NK-92 treated with Interleukin-12 subunit alpha and Interleukin-12 subunit beta, amount 100 ng/mL, for 24 hours (cell line): Measurements from ENCODE around the gene SLC24A4.

Experiments used
- DNase-seq: peaks from one replicate; lab custom pipeline; 2025; lab: John Stamatoyannopoulos, UW

SLC24A4 gene

DNA sequence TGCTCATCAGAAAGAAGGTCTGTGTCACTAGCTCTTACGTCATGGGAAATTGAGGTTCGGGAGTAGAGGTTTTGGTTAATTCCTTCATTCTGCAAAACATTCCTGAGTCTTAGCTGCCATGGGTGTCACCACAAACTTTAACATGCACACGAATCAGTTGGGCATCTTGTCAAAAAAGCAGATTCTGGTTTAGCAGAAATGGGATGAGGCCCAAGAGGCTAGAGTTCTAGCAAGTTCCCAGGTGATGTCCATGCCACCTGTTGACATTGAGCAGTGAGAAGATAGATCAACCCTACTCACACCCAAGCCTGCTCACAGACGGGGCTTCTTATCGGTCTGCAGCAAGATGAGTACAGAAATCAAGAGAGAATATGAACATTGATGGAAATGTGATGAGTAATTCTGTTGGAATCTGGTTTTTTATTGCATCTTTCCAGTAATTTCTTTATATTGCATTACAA lies 179.0 kb downstream of the SLC24A4 start:
- no peak for DNase-seq

GRCh38 chr14:92502541-92503286 lies 179.7 kb downstream of the SLC24A4 start:
- DNase-seq, result no peak

DNA sequence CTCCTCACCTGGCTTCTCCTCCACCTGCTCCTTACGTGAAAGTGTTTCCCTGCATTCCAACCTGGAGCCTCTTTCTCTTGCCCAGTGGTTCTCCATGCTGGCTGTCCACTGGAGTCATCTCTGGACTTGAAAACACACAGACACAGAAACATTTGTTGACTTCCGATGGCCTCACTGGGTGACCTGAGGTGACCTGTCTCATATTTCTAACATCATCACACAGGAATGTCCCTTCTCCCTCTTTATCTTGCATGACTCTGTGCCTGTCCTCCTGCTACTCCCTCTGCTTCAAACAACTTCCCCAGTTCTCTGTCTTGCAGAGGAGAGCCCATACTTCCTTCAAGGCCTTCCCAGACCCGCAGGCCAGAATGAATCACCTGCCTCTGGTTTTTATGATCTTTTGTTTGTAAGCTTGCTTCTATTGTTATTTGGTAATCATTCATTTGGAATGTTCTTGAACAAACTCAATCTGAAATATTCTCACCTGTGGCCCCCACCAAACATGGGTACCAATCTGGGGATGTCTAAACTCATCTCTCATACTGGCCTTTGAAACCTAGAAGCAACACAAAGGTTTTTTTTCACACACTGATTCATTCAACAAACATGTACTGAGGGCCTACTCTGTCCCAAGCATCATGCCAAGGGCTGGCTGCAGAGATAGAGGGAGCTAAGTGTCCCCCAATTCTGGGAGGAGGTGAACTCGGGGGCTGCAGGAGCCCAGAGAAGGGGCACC lies 181.0 kb downstream of the SLC24A4 start:
- DNase-seq, result no peak

- DNase-seq, result no peak
Measured at GRCh38 chr14:92505826-92506225, 182.9 kb downstream of the SLC24A4 start.

GRCh38 chr14:92506231-92506630 lies 183.3 kb downstream of the SLC24A4 start:
- DNase-seq, result no peak

DNA sequence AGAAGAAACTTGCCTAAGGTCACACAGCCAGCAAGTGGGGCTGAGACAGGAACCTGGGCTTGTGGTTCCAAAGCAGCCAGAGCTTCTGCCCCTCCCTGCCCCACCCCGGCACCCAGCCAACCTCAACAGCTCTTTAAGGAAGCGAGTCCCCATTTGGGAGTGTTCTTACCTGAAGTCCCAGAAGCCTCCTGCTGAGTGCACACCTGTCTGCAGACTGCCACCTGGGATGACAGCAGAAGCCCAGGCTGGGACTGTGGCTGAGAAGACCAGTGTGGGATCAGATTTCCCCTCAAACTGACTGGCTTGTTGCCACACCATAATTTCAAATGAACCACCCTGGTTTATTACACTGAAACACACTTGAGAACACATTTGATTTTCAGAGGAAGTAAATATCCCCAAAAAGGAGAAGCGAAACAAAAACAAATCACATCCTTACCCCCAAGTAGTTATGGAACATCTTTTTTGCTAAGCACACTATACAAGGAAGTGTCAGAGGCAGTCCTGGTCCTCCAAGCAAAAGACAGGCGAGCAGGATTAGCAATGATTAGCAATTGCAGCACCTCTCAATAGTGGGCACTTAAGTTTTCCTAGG lies 184.3 kb downstream of the SLC24A4 start:
- DNase-seq, result no peak

GRCh38 chr14:92510972-92511371 lies 188.0 kb downstream of the SLC24A4 start:
- DNase-seq, result no peak

- DNase-seq, result no peak
Measured at GRCh38 chr14:92511453-92512238, 188.7 kb downstream of the SLC24A4 start.

GRCh38 chr14:92512807-92513203 lies 189.8 kb downstream of the SLC24A4 start:
- no peak for DNase-seq

DNA sequence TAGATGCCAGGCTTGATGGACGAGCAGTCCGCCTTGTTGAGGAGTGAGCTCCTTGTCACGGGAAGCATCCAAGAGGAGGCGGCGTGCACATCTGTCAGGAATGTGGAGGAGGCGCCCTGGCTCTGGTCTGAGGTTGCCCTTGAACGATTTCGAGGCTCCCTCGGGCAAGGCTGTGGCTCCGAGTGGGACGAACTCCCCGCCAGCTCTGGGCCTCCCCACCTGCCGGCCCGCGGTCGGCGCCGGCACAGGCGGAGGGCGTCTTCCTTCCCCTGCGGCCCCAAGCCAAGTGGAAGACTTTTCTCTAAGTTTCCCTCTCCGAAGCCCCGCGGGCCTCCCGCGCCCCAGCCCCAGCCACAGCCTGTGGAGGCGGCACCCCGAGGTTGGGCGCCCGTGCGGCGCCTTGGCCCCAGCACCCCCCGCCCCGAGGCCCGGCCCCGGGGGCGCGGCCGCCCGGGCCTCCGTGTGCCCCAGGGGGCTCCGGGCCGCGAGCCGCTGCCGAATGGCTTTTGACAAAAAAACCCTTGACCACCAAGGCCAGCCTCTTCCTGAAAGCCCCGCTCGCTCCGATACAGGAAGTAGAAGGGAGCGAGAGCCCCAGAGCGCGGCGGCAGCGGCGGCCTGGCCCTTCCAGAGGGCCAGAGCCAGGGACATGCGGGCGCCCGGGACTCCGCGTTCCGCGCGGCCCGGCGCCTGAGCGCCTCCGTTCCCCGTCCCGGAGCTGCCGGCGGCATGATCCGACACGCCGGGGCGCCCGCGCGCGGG lies 190.4 kb downstream of the SLC24A4 start, which contains the start of gene RIN3:
Gene RIN3 (plus strand): TSS at position 578 of the 762 bp plus-strand sequence. CDS start 152 bp downstream, at position 730.
- peak; percentile 54 for DNase-seq

DNA sequence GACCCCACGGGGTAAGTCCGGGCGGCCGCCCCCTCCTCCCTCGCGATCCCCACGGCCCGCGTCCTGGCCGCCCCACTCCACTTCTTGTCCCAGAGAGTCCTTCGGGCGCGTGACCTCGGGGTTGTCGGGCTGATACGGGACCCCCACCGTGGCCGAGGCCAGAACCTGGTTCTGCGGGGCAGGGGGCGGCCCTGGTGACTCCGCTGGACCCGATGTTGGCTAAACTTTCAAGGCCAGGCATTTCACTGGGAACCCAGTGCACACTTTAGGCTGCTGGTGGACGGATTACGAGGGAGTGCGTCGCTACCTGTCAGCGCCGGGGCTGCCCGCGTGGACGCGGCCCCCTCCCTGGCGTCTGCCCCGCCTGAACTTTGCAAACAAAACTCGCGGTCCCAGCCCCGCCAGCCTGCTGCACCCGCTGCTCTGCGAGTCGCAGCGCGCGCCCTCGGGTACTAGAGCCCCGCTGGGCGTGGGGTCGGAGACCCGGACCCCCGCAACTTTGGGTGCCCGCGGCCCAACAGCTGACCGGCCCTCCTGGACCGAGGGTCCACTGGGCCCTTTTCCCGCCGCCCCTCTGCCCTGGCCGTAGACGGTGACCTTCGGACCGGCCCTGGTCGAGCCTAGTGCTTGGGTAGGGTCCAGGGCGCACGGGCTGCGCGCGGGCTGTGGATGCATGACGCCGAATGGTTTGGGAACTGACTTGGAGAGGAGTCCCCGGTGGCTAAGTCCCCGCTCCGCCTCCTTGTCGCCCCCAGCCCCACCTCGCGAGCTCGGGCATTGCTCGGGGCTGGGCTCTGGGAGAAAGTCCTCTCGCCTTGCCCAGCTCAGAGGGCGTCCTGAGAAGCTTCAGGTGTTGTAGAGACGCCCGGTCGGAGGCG lies 191.2 kb downstream of the SLC24A4 start:
- DNase-seq, result no peak

DNA sequence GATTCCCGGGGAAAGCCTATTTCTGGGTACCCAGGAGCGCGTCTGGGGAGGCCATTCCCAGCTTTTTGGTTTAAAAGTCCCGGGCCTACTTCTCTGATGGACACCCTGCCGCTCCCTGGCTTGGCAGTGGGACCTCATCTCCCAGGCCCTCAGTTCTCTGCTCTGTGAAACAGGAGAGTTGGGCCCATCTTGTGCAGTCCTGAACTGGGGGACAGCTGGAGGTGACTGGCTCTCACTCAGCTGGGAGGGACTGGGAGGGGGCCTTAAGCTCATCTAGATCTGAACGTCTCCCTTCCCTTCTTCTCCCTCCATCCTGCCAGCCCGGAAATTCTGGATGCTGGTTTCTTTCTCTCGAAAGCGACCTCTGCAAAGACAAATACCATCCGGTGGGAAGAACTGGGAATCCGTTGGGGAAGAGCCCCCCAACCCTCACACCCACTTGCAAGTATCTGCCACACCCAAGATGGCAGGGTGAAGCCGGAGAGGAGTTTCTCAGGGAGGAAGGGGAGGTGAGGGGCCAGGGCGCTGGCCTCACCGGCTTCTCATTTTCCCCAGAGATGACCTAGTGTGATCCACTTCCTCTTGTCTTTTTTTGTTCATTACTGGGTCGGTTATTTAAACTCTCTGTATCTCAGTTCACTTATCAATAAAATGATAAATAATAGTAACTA lies 192.0 kb downstream of the SLC24A4 start:
- no peak for DNase-seq

GRCh38 chr14:92515546-92516343 lies 192.8 kb downstream of the SLC24A4 start:
- DNase-seq, result no peak

- no peak for DNase-seq
Measured at GRCh38 chr14:92516344-92516965, 193.5 kb downstream of the SLC24A4 start.

DNA sequence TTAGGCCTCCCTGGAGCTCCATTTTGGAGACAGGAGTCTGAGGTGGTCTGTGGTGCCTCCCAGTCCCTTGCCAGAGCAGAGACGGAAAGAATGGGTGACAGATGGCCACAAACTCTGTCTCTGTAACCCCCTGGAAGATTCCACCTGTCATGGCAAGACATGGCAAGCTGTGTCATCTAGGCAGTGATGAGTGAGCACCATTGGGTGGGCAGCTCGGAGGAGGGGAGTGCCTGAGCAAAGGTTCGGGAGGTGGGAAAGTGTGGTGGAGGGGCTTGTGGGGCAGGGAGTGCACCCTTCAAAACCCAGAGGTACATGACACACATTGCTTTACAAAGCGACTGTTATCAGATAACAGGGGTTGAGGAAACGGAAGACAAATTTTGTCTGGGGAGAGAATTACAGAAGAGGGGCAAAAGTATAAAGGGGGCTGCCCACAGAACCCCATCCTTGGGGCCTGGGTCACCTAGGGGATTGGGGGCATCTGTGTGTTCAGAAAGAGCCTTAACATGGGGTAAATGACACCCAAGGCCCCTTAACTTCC lies 194.1 kb downstream of the SLC24A4 start:
- DNase-seq, result no peak

DNA sequence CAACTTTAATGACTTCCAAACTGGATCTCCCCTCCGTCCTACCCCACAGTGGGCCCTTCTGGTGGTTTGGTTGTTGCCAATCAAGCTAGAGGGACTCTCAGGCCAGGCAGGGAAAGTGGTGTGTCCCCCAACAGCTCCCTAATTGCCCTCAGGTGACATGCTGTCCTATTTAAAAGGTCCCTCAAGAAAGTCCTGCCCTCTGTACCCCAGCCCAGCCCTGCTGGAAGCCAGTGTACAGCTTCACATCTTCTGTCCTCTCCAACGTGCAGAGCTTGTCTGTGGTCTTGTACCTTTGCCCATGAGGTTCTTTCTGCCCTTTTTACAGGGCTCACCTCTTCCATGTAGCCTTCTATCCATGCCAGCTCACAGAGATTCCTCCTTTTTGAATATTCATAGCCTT lies 194.8 kb downstream of the SLC24A4 start:
- DNase-seq, result no peak

GRCh38 chr14:92519246-92520101 lies 196.5 kb downstream of the SLC24A4 start:
- no peak for DNase-seq
